Measurements from ENCODE around the gene SFXN3.

The SFXN3 gene

DNA sequence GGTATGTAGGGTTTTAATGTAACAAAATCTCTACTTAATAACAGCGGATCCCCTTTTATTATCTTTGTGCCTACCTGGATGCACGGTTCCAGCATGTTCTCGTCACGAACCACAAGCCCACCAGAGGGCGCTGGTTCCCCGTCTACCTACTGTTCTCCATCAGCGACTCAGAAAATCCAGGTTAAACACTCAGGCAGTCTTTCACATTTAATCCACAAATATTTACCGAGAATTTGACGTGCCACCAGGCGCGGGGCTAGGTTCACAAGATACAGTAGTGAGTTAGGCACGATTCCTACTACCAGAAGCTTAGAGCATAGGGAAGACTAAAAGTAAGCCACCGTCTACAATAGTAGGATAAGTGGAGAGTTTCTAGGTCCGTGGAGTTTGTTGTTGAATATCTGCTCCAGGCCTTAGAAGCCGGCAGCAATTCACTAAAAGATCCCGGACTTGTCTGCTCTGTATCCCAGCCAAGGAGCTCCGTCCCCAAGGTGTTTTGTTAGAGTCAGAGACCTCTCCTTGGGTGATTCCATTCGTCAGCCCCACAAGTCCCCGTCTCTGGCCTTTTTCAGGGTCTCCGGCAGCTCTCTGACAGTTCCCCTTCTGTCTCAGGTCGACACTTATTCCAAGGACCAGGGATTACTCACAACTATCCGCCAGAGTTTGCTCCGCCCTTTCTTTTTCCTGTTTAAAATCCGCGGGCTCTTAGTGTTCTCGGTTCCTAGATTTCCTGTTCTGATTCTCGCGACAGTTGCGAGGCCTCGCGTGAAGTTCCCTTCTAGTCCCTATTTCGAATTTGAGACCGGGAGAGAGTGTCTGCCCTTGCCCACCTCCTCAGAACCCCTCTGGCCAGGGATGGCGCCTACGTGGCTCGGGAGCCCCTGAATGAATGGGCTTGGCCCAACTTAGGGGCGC, 29.3 kb downstream of the SFXN3 start:
- peak; percentile 98 for DNase-seq (ENCODE audit: low spot score)

- DNase-seq (ENCODE audit: low spot score), result peak; percentile 94
Observed at GRCh38 chr10:101060951-101061623, 30.1 kb downstream of the SFXN3 start.

- peak; percentile 81 for DNase-seq (ENCODE audit: low spot score)
Observed at GRCh38 chr10:101061624-101062231, 30.7 kb downstream of the SFXN3 start, which contains the start of gene KAZALD1. Gene KAZALD1, plus strand, starts transcription at chr10:101061989. Its CDS starts 604 bp downstream, at chr10:101062593.

DNA sequence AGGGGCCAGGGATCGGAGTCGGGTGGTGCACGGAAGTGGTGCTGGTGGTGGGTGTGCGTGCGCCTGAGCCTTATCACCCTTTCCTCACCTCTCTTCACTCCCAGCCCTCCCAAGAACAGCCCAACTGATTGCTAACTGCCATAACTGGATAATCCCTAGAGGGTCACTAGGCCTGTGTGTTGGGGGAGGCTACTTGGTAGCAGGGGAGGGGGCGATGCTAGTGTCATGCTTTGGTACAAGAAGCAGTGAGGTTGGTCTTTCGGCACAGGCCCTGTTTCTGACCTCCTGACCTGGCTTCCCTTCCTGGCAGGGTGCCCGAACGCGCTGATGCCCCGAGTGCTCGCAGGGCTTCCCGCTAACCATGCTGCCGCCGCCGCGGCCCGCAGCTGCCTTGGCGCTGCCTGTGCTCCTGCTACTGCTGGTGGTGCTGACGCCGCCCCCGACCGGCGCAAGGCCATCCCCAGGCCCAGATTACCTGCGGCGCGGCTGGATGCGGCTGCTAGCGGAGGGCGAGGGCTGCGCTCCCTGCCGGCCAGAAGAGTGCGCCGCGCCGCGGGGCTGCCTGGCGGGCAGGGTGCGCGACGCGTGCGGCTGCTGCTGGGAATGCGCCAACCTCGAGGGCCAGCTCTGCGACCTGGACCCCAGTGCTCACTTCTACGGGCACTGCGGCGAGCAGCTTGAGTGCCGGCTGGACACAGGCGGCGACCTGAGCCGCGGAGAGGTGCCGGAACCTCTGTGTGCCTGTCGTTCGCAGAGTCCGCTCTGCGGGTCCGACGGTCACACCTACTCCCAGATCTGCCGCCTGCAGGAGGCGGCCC, 31.4 kb downstream of the SFXN3 start:
- peak; percentile 80 for DNase-seq (ENCODE audit: low spot score)

- peak; percentile 51 for DNase-seq (ENCODE audit: low spot score)
Observed at GRCh38 chr10:101063050-101063525, 32.1 kb downstream of the SFXN3 start.

DNA sequence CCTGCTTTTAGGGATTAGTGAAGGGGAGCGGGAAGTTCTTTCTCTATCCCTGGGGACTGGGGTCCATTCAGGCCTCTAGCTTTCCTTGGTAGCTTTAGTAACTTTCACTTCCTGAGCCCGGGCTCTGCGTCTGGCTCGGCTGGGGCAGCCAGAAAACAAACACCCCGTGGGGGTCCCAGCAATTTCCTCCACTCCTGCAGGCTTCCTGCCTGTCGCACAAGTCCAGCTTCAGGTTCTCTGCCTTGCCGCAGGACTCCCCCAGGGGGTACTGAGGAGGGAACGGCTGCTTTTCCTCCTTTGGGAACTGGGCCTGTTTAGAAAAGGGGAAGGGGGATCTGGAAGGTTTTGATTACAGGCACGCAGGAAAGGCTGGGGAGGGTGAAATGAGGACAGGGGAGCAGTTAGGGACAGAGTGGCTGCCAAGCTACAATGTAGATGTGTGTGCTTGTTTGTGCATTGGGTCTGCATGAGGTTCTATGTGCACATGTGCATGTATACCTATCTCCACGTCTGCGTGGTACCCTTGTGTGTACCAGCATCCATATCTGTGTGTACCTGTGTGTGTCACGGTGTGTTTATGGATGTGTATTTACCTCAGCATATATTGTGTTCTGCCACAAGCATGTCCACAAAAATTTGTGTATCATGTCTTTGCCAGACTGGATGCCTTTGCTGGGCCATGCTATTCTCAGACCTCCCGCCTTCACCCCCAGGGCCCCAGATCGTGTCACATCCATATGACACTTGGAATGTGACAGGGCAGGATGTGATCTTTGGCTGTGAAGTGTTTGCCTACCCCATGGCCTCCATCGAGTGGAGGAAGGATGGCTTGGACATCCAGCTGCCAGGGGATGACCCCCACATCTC, 32.7 kb downstream of the SFXN3 start:
- DNase-seq (ENCODE audit: low spot score), result no peak

GRCh38 chr10:101064415-101065030, 33.5 kb downstream of the SFXN3 start:
- DNase-seq (ENCODE audit: low spot score), result no peak

- no peak for DNase-seq (ENCODE audit: low spot score)
Observed at GRCh38 chr10:101065481-101066145, 34.6 kb downstream of the SFXN3 start.

DNA sequence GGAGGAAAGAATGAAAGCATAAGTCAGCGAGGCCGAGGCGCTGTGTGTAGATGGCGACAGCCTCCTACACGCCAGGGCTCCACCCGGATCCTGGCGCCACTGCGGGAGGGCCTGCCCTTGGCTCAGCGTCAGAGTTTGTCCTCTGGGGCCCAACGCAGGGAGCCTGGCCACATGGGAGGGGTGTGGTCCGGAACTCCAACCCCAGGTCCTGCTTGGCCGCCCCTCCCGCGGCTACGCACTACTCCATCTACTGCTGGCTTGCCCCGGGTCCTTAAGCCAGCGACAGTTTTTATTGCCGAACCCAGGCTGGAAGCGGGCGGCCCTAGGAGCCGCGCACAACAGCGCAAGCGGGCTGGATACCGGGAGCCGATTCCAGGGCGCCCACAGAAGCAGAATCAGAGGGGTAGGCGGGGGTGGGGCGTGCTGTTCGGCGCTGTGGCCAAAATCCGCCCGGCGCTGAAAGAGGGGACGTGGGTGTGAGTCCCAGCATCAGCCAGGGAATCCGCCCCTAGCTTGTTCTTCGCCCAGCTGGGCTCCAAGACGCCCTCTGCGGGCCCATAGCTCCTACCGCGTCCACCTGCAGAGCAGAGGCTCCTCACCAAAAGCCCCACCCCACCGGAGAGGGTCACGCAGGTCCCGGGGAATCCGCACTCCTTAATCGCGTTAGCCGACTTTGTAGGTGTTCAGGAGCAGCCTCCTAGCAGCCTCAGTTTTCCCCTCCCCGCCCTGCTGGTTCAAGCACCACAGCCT, 35.3 kb downstream of the SFXN3 start:
- peak; percentile 92 for DNase-seq (ENCODE audit: low spot score)

- peak; percentile 62 for DNase-seq (ENCODE audit: low spot score)
Observed at GRCh38 chr10:101066896-101067355, 35.9 kb downstream of the SFXN3 start.

DNA sequence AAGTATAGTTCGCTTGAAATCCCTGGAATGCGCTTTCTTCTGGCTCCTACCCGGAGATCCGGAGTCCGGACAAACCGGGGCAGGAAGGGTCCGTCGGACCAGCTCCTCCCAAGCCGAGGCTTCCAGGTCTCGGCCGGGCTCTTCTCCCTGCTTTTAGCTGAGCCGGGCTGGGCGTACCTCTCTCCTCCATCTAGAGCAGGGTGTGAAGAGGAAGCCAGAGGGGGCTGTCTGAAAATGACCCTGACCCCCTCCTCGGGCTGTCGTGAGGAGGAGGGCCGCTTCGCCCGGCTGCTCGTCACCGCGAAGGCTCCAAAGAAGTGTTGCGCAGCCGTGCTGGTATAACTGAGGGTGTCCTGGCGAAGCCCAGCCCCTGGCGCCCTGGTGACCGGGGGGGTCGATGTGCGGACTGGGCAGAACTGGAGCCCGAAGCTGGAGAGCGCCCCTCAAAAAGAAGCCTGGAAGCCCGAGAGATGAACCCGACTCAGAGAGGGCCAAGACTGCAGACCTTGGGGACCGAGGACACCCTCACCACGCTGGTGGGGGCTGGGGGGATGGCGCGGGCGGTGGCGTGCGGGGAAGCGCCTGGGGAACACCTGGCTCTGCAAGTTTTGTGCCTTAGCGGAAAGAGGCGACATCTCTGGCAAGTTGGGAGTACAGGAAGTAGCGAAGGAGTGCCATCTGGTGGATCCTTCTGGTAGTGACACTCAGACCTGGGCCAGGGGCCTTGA, 36.5 kb downstream of the SFXN3 start:
- DNase-seq (ENCODE audit: low spot score), result peak; percentile 90

- no peak for DNase-seq (ENCODE audit: low spot score)
Observed at GRCh38 chr10:101069441-101069840, 38.4 kb downstream of the SFXN3 start.

DNA sequence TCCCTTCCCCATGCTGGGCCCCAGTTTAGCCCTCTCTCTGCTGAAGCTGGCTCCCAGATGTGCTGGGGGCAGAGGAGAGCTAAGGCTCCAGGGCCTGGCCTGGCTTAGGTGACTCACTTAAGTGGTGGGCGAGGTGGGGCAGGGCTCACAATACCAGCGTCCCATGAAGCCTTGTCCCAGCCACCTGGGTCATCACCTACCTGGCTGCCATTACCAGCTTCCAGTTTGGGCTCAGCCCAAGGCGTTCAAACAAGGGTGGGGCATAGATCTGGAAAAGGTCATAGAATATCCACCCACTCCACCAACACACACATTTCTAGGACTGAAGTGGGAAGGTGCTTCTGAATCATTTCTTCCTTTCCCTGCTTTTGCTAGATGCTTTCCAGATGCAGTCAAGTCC, 39.1 kb downstream of the SFXN3 start:
- no peak for DNase-seq (ENCODE audit: low spot score)

GRCh38 chr10:101071267-101071884, 40.3 kb downstream of the SFXN3 start:
- DNase-seq (ENCODE audit: low spot score), result peak; percentile 62

DNA sequence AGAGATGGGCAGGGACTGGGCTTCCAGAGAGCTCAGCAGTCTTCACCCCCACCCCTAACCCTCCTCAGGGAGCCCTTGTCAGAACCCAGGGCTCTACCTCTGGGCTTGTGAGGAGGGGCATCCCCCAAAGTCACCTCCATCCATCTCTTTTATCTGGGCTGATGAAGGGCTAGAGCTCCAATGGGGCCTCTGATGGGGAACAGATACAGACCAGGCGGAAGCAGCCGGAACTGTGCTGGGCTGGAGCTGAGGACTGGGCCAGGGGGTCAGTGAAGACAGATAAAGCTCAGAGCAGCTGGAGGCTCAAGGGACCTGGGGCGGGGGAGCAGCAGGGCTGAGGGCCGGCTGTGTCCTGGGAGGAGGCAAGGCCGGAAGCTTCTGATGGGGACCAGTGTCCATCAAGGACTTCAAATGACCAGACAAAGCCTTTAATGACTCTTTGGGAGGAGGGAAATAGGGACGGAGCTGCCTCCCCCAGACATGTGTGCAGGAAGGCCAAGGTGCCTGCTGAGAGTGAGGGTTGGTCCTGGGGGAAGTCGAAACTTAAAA, 40.9 kb downstream of the SFXN3 start:
- DNase-seq (ENCODE audit: low spot score), result no peak

GRCh38 chr10:101072923-101073322, 41.9 kb downstream of the SFXN3 start:
- DNase-seq (ENCODE audit: low spot score), result no peak

DNA sequence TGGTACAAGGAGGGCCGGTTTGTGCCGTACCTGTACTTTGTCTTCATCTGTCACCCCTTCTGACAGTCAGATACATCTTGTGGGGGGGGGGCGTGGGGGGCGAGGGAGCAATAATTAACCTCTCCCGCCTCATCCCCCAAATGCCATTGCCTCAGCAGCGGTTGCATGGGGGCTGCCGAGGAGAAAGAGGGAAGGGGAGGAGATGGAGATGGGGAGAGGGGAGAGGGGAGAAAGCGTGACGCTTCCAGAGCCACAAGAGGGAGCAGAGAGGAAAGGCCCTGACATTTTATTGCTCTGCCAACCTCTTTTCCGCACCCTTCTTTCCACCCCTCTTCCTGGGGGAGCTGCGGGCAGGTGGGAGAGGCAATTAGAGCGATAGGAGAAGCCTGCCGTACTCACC, 42.6 kb downstream of the SFXN3 start:
- DNase-seq (ENCODE audit: low spot score), result no peak
